ENCODE results near the gene BID.

GRCh38 chr22:17705951-17706900, 68.0 kb downstream of the BID start:
- TF ChIP-seq CTCF (IDR thresholded peaks at IDR 0.05; ENCODE audit: borderline replicate concordance, extremely low read depth, low read length, poor library complexity, severe bottlenecking) = no peak
- no peak for TF ChIP-seq EZH2 (IDR thresholded peaks at IDR 0.05; ENCODE audit: borderline replicate concordance, low read depth, low read length, severe bottlenecking)
